Mesenchymal stem cell (in vitro differentiated cells and primary cell): ENCODE data around the gene LAMC3.

Experiments
- DNase-seq: peaks from one replicate; pipeline ENCODE4 v3.0.0-alpha.2; 2013
- H2AFZ ChIP-seq: one replicate; pipeline ENCODE4 v1.6.1; 2013; ENCODE audit warnings: low read depth, mild to moderate bottlenecking, control low read depth, inconsistent platforms, low read length, moderate library complexity
- H2AK5ac ChIP-seq: 2 replicates; pipeline ENCODE4 v1.6.1; 2013; ENCODE audit warnings: low read length, moderate library complexity, mild to moderate bottlenecking, inconsistent platforms; ENCODE audit not compliant: severe bottlenecking
- H2BK120ac ChIP-seq: one replicate; pipeline ENCODE4 v1.6.1; 2013; ENCODE audit warnings: low read depth, mild to moderate bottlenecking, inconsistent platforms, low read length, moderate library complexity
- H2BK12ac ChIP-seq, 2 experiments: one replicate each; pipeline ENCODE4 v1.6.1; 2013; ENCODE audit warnings: inconsistent platforms in 2 of 2, low read length in 2 of 2, mild to moderate bottlenecking in 2 of 2, moderate library complexity in 2 of 2, control low read depth in 1 of 2
- H2BK15ac ChIP-seq: one replicate; pipeline ENCODE4 v1.6.1; 2013; ENCODE audit warnings: mild to moderate bottlenecking, low read depth, inconsistent platforms; ENCODE audit not compliant: poor library complexity, severe bottlenecking
- H2BK5ac ChIP-seq: 2 replicates; pipeline ENCODE4 v1.6.1; 2013; ENCODE audit warnings: low read depth, mild to moderate bottlenecking, low read length, control low read depth, inconsistent platforms; ENCODE audit not compliant: poor library complexity, severe bottlenecking
- H3K14ac ChIP-seq, 2 experiments: one replicate each; pipeline ENCODE4 v1.6.1; 2013; ENCODE audit warnings: inconsistent platforms in 2 of 2, low read length in 2 of 2, control low read depth in 1 of 2, mild to moderate bottlenecking in 1 of 2, moderate library complexity in 1 of 2
- H3K18ac ChIP-seq, 2 experiments: one replicate each; pipeline ENCODE4 v1.6.1; 2013; ENCODE audit warnings: inconsistent platforms in 2 of 2, low read length in 2 of 2, control low read depth in 1 of 2, low read depth in 1 of 2, mild to moderate bottlenecking in 1 of 2
- H3K23ac ChIP-seq, 2 experiments: one replicate each; pipeline ENCODE4 v1.6.1; 2013; ENCODE audit warnings: inconsistent platforms in 2 of 2, low read length in 2 of 2, mild to moderate bottlenecking in 2 of 2, moderate library complexity in 2 of 2, control low read depth in 1 of 2
- H3K27ac ChIP-seq: 2 replicates; pipeline ENCODE4 v1.5.1; 2013; ENCODE audit warnings: mild to moderate bottlenecking, moderate library complexity, low read length, control low read depth, inconsistent platforms; ENCODE audit not compliant: poor library complexity, severe bottlenecking
- H3K27me3 ChIP-seq, 2 experiments: 2 replicates each; pipeline versions ENCODE4 v1.6.1 to v1.7.0; 2013; ENCODE audit warnings: low read length in 2 of 2, mild to moderate bottlenecking in 2 of 2, moderate library complexity in 2 of 2, control low read depth in 1 of 2, inconsistent platforms in 1 of 2; ENCODE audit not compliant: control insufficient read depth in 1 of 2, insufficient read depth in 1 of 2
- H3K36me3 ChIP-seq, 2 experiments: 2 replicates each; pipeline versions ENCODE4 v1.6.1 to v1.7.0; 2013; ENCODE audit warnings: low read length in 2 of 2, control low read depth in 1 of 2, inconsistent platforms in 1 of 2, low read depth in 1 of 2, mild to moderate bottlenecking in 1 of 2; ENCODE audit not compliant: insufficient read depth in 2 of 2, control insufficient read depth in 1 of 2
- H3K4ac ChIP-seq, 2 experiments: one replicate each; pipeline ENCODE4 v1.6.1; 2013; ENCODE audit warnings: inconsistent platforms in 2 of 2, low read length in 2 of 2, mild to moderate bottlenecking in 2 of 2, moderate library complexity in 2 of 2, control low read depth in 1 of 2, low read depth in 1 of 2
- H3K4me1 ChIP-seq: 2 replicates; pipeline ENCODE4 v1.6.1; 2013; ENCODE audit warnings: low read depth, low read length, control low read depth; ENCODE audit not compliant: control insufficient read depth, insufficient read depth
- H3K4me2 ChIP-seq: 2 replicates; pipeline ENCODE4 v1.6.1; 2013; ENCODE audit warnings: low read length, mild to moderate bottlenecking, inconsistent platforms; ENCODE audit not compliant: poor library complexity, severe bottlenecking
- H3K4me3 ChIP-seq, 2 experiments: 2 replicates each; pipeline versions ENCODE4 v1.5.1 to v1.7.0; 2013; ENCODE audit warnings: low read length in 2 of 2, mild to moderate bottlenecking in 2 of 2, control low read depth in 1 of 2, low read depth in 1 of 2; ENCODE audit not compliant: insufficient read depth in 1 of 2
- H3K79me1 ChIP-seq: replicated peaks from 2 replicates; pipeline ENCODE4 v1.6.1; 2013; ENCODE audit warnings: mild to moderate bottlenecking, control low read depth, low read length, inconsistent platforms; ENCODE audit not compliant: poor library complexity, severe bottlenecking
- H3K9ac ChIP-seq: 2 replicates; pipeline ENCODE4 v1.7.0; 2013; ENCODE audit warnings: mild to moderate bottlenecking, low read length, moderate library complexity
- H3K9me3 ChIP-seq: 2 replicates; pipeline ENCODE4 v1.7.0; 2013; ENCODE audit warnings: mild to moderate bottlenecking, low read length; ENCODE audit not compliant: control insufficient read depth
- H4K8ac ChIP-seq: one replicate; pipeline ENCODE4 v1.6.1; 2013; ENCODE audit warnings: inconsistent platforms, mild to moderate bottlenecking, low read length, moderate library complexity
- H4K91ac ChIP-seq: one replicate; pipeline ENCODE4 v1.6.1; 2013; ENCODE audit warnings: mild to moderate bottlenecking, low read length, inconsistent platforms
- WGBS: methylation state at CpG from one replicate; pipeline ENCODE4 v1.1.7; 2013; ENCODE audit warnings: mixed read lengths; 5-methylcytosine and 5-hydroxymethylcytosine counted together

Gene LAMC3

DNA sequence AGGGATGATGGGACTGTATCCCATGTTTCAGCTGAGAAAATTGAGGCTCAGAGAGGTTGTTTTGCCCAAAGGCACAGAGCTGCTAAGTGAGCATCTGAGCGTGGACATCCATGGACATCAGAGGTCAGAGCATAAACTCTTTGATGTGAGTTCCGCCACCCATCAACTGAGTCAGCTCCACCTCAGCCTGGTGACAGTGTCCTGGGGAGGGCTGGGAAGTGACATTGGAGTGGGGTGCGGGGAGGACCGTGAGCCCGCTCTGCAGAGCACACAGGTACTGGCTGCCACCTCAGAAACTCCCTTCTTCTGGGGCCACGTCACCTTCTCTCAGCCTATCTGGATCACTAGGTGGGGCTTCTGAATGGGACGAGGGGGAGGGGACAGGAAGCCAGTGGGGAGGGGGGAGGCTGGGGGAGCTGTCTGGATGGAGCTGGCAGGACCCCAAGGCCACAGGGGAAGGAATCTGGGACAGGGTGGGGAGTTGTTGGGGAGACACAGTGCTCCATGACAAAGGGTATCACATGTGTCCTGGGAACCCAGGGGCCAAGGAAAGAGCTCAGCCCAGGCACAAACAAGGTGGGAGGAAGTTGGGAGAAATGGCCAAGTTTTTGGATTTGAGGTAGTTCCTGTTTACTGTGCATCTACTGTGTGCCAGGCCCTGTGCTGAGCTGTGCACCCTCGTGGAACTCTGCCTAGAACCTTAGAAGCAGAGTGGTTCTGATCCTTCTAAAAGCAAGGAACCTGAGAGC lies 2.5 kb downstream of the LAMC3 start:
- 70% methylated on average over 8 of the region's 8 CpGs for WGBS
- H2AFZ ChIP-seq: no peak overlapping the region
- H4K91ac ChIP-seq: no peak overlapping the region
- no peak overlapping the region for H2BK15ac ChIP-seq
- no peak overlapping the region for H2AK5ac ChIP-seq
- no peak overlapping the region for H3K23ac ChIP-seq
- no peaks in the 10 kb centered on the region for H3K79me1 ChIP-seq
- H3K27ac ChIP-seq: no peak overlapping the region
- peaks cover 58 to 66% of the 10 kb centered on the region in 2 experiments for H3K27me3 ChIP-seq
- H2BK12ac ChIP-seq: no peak overlapping the region
- H2BK5ac ChIP-seq: no peak overlapping the region
- no peak overlapping the region for H3K4me2 ChIP-seq
- peaks cover 15% of the 10 kb centered on the region for H3K4me1 ChIP-seq
- no peak overlapping the region for H2BK120ac ChIP-seq
- H3K36me3 ChIP-seq: no peaks in the 10 kb centered on the region
- DNase-seq: no peak
- no peak overlapping the region for H3K4ac ChIP-seq
- no peak overlapping the region for H3K9ac ChIP-seq
- peaks cover 3% of the 10 kb centered on the region for H3K9me3 ChIP-seq
- H3K18ac ChIP-seq: no peak overlapping the region
- no peak overlapping the region for H3K14ac ChIP-seq
- no peak overlapping the region for H3K4me3 ChIP-seq
- H4K8ac ChIP-seq: no peak overlapping the region

DNA sequence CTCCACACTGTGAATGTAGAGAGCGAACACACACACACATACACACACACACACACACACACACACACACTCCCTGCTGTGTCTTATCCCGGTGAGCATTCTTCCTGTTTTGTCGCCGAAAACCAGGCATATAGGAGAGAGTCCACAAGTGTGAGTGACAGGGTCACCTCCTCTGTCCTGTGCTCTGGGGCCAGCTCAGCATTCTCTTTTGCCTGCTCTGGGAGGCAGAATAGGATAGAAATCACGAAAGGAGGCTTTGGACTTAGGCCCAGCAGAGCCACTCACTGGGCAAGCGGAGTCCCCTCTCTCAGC lies 3.0 kb downstream of the LAMC3 start:
- Histone ChIP-seq H2BK15ac (no peak overlapping the region), H4K91ac (no peak overlapping the region), H3K9ac (no peak overlapping the region), H3K27ac (no peak overlapping the region), H3K79me1 (no peaks in the 10 kb centered on the region), H3K4me3 (no peak overlapping the region), H4K8ac (no peak overlapping the region), H3K4me1 (peaks cover 15% of the 10 kb centered on the region), H3K23ac (no peak overlapping the region), H2AFZ (no peak overlapping the region), H3K14ac (no peak overlapping the region), H3K4ac (no peak overlapping the region), H3K27me3 (peaks cover 63 to 68% of the 10 kb centered on the region in 2 experiments), H3K4me2 (no peak overlapping the region), H2BK12ac (no peak overlapping the region), H2BK5ac (no peak overlapping the region), H2AK5ac (no peak overlapping the region), H2BK120ac (no peak overlapping the region), H3K36me3 (no peaks in the 10 kb centered on the region), H3K18ac (no peak overlapping the region), H3K9me3 (peaks cover 3% of the 10 kb centered on the region)
- 44% methylated on average over 6 of the region's 6 CpGs for WGBS
- DNase-seq: peak; percentile 28

DNA sequence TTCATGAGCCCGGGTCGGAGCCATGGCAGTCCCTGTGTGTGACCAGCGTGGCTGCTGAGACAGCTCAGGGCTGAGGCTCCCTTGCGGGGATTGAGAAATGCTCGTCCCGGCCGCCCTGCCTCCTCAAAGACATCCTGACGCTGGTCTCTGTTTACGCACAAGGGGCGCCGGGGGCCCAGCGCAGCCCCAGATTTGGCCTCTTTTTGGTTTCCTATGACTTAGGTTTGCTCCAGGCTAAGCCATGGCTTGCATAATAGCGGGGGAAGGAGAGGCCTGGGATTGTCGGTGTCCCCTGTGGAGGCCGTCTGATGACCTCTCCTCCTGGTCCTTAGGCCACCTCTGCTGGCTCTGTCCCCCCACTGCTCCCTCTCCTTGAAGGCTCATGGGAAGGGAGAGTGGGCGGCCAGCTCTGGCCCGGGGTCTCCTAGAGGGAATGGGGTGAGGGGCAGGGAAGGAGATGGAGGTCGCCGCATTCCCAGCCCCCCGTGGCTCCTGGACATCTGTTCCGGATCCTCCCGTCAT lies 3.5 kb downstream of the LAMC3 start:
- Histone ChIP-seq H3K4ac (no peak overlapping the region), H3K9me3 (peaks cover 3% of the 10 kb centered on the region), H3K23ac (no peak overlapping the region), H2AK5ac (no peak overlapping the region), H3K79me1 (no peaks in the 10 kb centered on the region), H2BK5ac (no peak overlapping the region), H3K4me2 (no peak overlapping the region), H3K27ac (no peak overlapping the region), H3K4me1 (peaks cover 15% of the 10 kb centered on the region), H4K91ac (no peak overlapping the region), H4K8ac (no peak overlapping the region), H2BK12ac (no peak overlapping the region), H2BK120ac (no peak overlapping the region), H3K14ac (no peak overlapping the region), H3K4me3 (peak overlapping the region in 1 of 2 experiments; percentile 14), H3K27me3 (peaks cover 62 to 70% of the 10 kb centered on the region in 2 experiments), H3K9ac (no peak overlapping the region), H3K36me3 (no peaks in the 10 kb centered on the region), H2BK15ac (no peak overlapping the region), H2AFZ (no peak overlapping the region), H3K18ac (no peak overlapping the region)
- whole genome bisulfite sequencing: 65% methylated on average over 20 of the region's 22 CpGs
- DNase-seq: peak; percentile 50

DNA sequence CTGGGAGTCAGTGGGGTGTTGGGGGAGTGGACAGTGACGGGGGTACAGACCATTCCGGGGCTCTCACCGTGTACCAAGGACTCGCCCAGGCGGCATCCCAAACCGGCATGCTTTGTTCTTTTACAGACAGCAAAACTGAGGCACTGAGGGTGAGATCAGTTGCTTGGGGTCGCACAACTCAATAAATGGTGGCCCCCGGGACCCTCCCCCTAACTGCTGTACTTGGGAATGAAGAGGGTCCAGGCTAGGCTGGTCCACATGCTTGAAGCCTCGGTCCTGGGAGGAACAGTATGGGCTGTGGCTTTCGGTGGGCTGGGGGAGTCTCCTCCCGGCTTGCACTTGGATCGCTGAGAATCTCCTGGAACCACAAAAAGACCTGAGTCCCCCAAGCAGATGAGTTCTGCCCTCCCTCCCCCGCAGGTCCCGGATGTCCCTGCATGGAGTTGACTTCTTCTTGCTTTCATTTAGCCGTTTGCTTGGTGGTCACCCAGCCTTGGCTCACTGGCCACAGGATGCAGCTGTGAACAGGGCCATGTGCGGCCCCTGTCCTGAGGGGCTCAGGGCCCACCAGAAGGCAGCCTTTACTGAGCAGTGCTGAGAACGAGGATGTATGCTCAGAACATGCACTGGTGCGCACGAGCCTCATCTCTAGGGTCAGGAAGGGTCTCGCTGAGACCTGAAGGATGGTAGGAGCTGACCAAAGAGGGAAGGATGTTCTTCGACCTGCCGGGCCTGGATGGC lies 4.2 kb downstream of the LAMC3 start:
- Histone ChIP-seq H2BK12ac (no peak overlapping the region), H3K4me3 (peak overlapping the region in 1 of 2 experiments; percentile 14), H3K27ac (no peak overlapping the region), H3K23ac (no peak overlapping the region), H3K4me2 (no peak overlapping the region), H3K9ac (no peak overlapping the region), H2AK5ac (no peak overlapping the region), H2BK15ac (no peak overlapping the region), H3K79me1 (no peaks in the 10 kb centered on the region), H4K8ac (no peak overlapping the region), H3K9me3 (peaks cover 3% of the 10 kb centered on the region), H2BK5ac (no peak overlapping the region), H3K4me1 (peaks cover 15% of the 10 kb centered on the region), H2BK120ac (no peak overlapping the region), H3K36me3 (no peaks in the 10 kb centered on the region), H3K27me3 (peaks cover 58 to 66% of the 10 kb centered on the region in 2 experiments), H3K18ac (no peak overlapping the region), H4K91ac (no peak overlapping the region), H3K14ac (no peak overlapping the region), H2AFZ (no peak overlapping the region), H3K4ac (no peak overlapping the region)
- 87% methylated on average over 22 of the region's 22 CpGs for WGBS
- DNase-seq: no peak
